GM12878 (cell line): ENCODE measurements around the gene TSTD2. TPM values are rescaled to one million over a fixed set of nuclear protein-coding genes. Genes with fewer than 3 reads are reported as not detected.

Experiments
- ATAC-seq: fragments of 200-7000 bp; cut with Tn5 transposase; 3 replicates; pipeline ENCODE4 v1.9.1; 2020; ENCODE audit warnings: mild to moderate bottlenecking, moderate library complexity
- BruUV-seq: library from RNA; stranded (reverse); fragments of 400-500 nt; replicated peaks from 2 replicates; lab custom pipeline; 2021; lab: Mats Ljungman, UMichigan
- CTCF ChIA-PET: fragments of 300-600 bp; sonication (Branson Sonifier 250); formaldehyde crosslinking; extraction: SDS; loops from one replicate; lab custom pipeline; 2021; ENCODE audit warnings: inconsistent platforms; lab: Yijun Ruan, JAX
- POLR2A ChIA-PET: fragments of 350-600 bp; formaldehyde crosslinking; extraction: SDS; loops from one replicate; lab custom pipeline; 2021; ENCODE audit warnings: inconsistent platforms; lab: Charles Lee
- RAD21 ChIA-PET: fragments of 300-600 bp; sonication (Branson Sonifier 250); formaldehyde crosslinking; loops from one replicate; lab custom pipeline; 2023; ENCODE audit warnings: antibody characterized with exemption; ENCODE audit not compliant: unreplicated experiment; lab: Charles Lee
- SMC1A ChIA-PET: fragments of 300-600 bp; sonication (Branson Sonifier 250); formaldehyde crosslinking; loops from one replicate; lab custom pipeline; 2023; ENCODE audit not compliant: unreplicated experiment, uncharacterized antibody; lab: Charles Lee
- DNase-seq: peaks from one replicate; pipeline ENCODE4 v3.0.0-alpha.2; 2011; ENCODE audit warnings: low read depth, low spot score
- FAIRE-seq: peaks from 3 replicates; lab custom pipeline; 2011; peaks lifted over from hg19 to GRCh38; lab: Jason Lieb, UNC
- H2AFZ ChIP-seq: 2 replicates; pipeline ENCODE4 v1.6.0; 2011; ENCODE audit warnings: low read depth, low read length, control low read depth; ENCODE audit not compliant: control insufficient read depth
- H3K27ac ChIP-seq: 2 replicates; pipeline ENCODE4 v1.5.1; 2011; ENCODE audit warnings: control low read depth; ENCODE audit not compliant: control insufficient read depth, insufficient read depth
- H3K27me3 ChIP-seq, 2 experiments: replicated peaks in 1 of 2; 2 replicates each; pipeline versions ENCODE4 v1.6.0 to v1.6.1; 2011; ENCODE audit warnings: low read length in 1 of 2; ENCODE audit not compliant: control insufficient read depth in 2 of 2, insufficient read depth in 2 of 2
- H3K36me3 ChIP-seq, 2 experiments: 2 replicates each; pipeline ENCODE4 v1.5.1; 2011; ENCODE audit warnings: low read length in 1 of 2; ENCODE audit not compliant: control insufficient read depth in 2 of 2, insufficient read depth in 2 of 2
- H3K4me1 ChIP-seq: 2 replicates; pipeline ENCODE4 v1.6.1; 2011; ENCODE audit warnings: mild to moderate bottlenecking, low read length, moderate library complexity, mixed read lengths; ENCODE audit not compliant: control insufficient read depth, insufficient read depth
- H3K4me2 ChIP-seq: 2 replicates; pipeline ENCODE4 v1.6.0; 2011; ENCODE audit warnings: control low read depth; ENCODE audit not compliant: control insufficient read depth, insufficient read depth
- H3K4me3 ChIP-seq: fragments of 200-600 bp; sonication (generic); 2 replicates; pipeline ENCODE4 v1.5.1; 2016
- H3K79me2 ChIP-seq: 2 replicates; pipeline ENCODE4 v1.6.0; 2011; ENCODE audit warnings: low read length; ENCODE audit not compliant: control insufficient read depth, insufficient read depth
- H3K9ac ChIP-seq: 2 replicates; pipeline ENCODE4 v1.8.0; 2011; ENCODE audit warnings: low read length, control low read depth, mixed read lengths; ENCODE audit not compliant: control insufficient read depth, insufficient read depth
- H3K9me3 ChIP-seq: replicated peaks from 3 replicates; pipeline ENCODE4 v1.5.1; 2011; ENCODE audit warnings: mild to moderate bottlenecking, low read length; ENCODE audit not compliant: control insufficient read depth, insufficient read depth
- H4K20me1 ChIP-seq: 2 replicates; pipeline ENCODE4 v1.6.0; 2011; ENCODE audit not compliant: control insufficient read depth, insufficient read depth
- BACH1 ChIP-seq: fragments of 450-650 bp; IDR thresholded peaks from 2 replicates; pipeline ENCODE4 v1.6.1; 2017; ENCODE audit warnings: mild to moderate bottlenecking, borderline replicate concordance
- BRCA1 ChIP-seq: IDR thresholded peaks from 2 replicates; pipeline ENCODE4 v1.6.1; 2011; ENCODE audit warnings: low read depth, low read length, improper control_type of control experiment
- CHD4 ChIP-seq: fragments of 200-600 bp; sonication (generic); IDR thresholded peaks from 2 replicates; pipeline ENCODE4 v1.6.1; 2016; ENCODE audit warnings: mild to moderate bottlenecking
- CTCF ChIP-seq, 3 experiments: IDR thresholded peaks in 2 of 3; conservative IDR thresholded peaks in 1 of 3; 2 replicates each; pipeline ENCODE4 v1.5.1; 2011; ENCODE audit warnings: low read depth in 3 of 3, low read length in 3 of 3, mild to moderate bottlenecking in 3 of 3, control low read depth in 2 of 3, moderate library complexity in 2 of 3, inconsistent platforms in 1 of 3, mixed read lengths in 1 of 3; ENCODE audit not compliant: control insufficient read depth in 2 of 3, insufficient read depth in 1 of 3; ENCODE audit errors: extremely low read depth in 1 of 3
- ETV6 ChIP-seq, 2 experiments: fragments of 450-650 bp in 1 of 2; IDR thresholded peaks in 1 of 2; conservative IDR thresholded peaks in 1 of 2; 2 replicates each; pipeline ENCODE4 v1.6.1; 2014; ENCODE audit warnings: antibody characterized with exemption in 1 of 2, borderline replicate concordance in 1 of 2, low read depth in 1 of 2, mild to moderate bottlenecking in 1 of 2, moderate library complexity in 1 of 2
- EZH2 ChIP-seq: IDR thresholded peaks from 2 replicates; pipeline ENCODE4 v1.6.1; 2012; ENCODE audit warnings: low read depth, mild to moderate bottlenecking, control low read depth, inconsistent platforms, low read length, borderline replicate concordance; ENCODE audit not compliant: control insufficient read depth
- FOS ChIP-seq: IDR thresholded peaks from 3 replicates; pipeline ENCODE4 v1.6.1; 2011; ENCODE audit warnings: borderline replicate concordance; ENCODE audit not compliant: insufficient read length; ENCODE audit errors: extremely low read depth
- FOXM1 ChIP-seq: IDR thresholded peaks from 2 replicates; pipeline ENCODE4 v1.6.1; 2012; ENCODE audit warnings: low read depth, mild to moderate bottlenecking, inconsistent platforms, low read length, moderate library complexity
- JUND ChIP-seq: IDR thresholded peaks from 2 replicates; pipeline ENCODE4 v1.6.1; 2012; ENCODE audit warnings: low read depth, mild to moderate bottlenecking, low read length, improper control_type of control experiment, moderate library complexity
- NR2C1 ChIP-seq: fragments of 450-650 bp; IDR thresholded peaks from 2 replicates; pipeline ENCODE4 v1.6.1; 2017; ENCODE audit warnings: antibody characterized with exemption, mild to moderate bottlenecking, moderate library complexity
- NRF1 ChIP-seq: conservative IDR thresholded peaks from 2 replicates; pipeline ENCODE4 v1.6.1; 2011; ENCODE audit warnings: mild to moderate bottlenecking, low read depth, low read length, improper control_type of control experiment
- POLR2AphosphoS5 ChIP-seq: IDR thresholded peaks from 2 replicates; pipeline ENCODE4 v1.6.1; 2011; ENCODE audit warnings: mild to moderate bottlenecking, low read length, inconsistent platforms
- POU2F2 ChIP-seq: IDR thresholded peaks from 3 replicates; pipeline ENCODE4 v1.6.1; 2011; ENCODE audit warnings: low read depth, mild to moderate bottlenecking, low read length, borderline replicate concordance
- RBBP5 ChIP-seq: fragments of 200-600 bp; sonication (generic); conservative IDR thresholded peaks from 2 replicates; pipeline ENCODE4 v1.6.1; 2016
- RUNX3 ChIP-seq: IDR thresholded peaks from 2 replicates; pipeline ENCODE4 v1.6.1; 2012; ENCODE audit warnings: low read length, inconsistent platforms
- SPI1 ChIP-seq: IDR thresholded peaks from 2 replicates; pipeline ENCODE4 v1.6.1; 2011; ENCODE audit warnings: low read depth, mild to moderate bottlenecking, low read length, moderate library complexity, borderline replicate concordance; ENCODE audit not compliant: insufficient read depth
- TBL1XR1 ChIP-seq: IDR thresholded peaks from 2 replicates; pipeline ENCODE4 v1.6.1; 2012; ENCODE audit warnings: low read depth, low read length, improper control_type of control experiment
- TCF7 ChIP-seq: IDR thresholded peaks from 2 replicates; pipeline ENCODE4 v1.6.1; 2014; ENCODE audit warnings: antibody characterized with exemption, borderline replicate concordance
- ZNF592 ChIP-seq: fragments of 450-650 bp; IDR thresholded peaks from 2 replicates; pipeline ENCODE4 v1.6.1; 2017; ENCODE audit warnings: mild to moderate bottlenecking, moderate library complexity
- WGBS: methylation state at CpG from one replicate; pipeline ENCODE4 v1.1.6; 2016; ENCODE audit warnings: low lambda C conversion rate; ENCODE audit not compliant: insufficient replicate concordance, insufficient coverage; ENCODE audit errors: missing lambda C conversion rate; 5-methylcytosine and 5-hydroxymethylcytosine counted together
- in situ Hi-C: fragments of 300-500 bp; cut with MboI; formaldehyde crosslinking; loops from 9 replicates; pipeline ENCODE4 v1.14.3; 2018; ENCODE audit warnings: mixed read lengths
- intact Hi-C: fragments of 100-400 bp; cut with micrococcal nuclease; formaldehyde crosslinking; loops from one replicate; pipeline ENCODE4 v1.14.2; 2022; ENCODE audit not compliant: unreplicated experiment
- polyA plus RNA-seq, 11 experiments: library from polyadenylated mRNA; depleted of rRNA in 4 of 11; unstranded in 6 of 11; stranded (reverse) in 5 of 11; fragments of >200 nt; fragmentation: Nextera tagmentation in 4 of 11; fragmentation: Illumina TruSeq in 1 of 11; extraction: Ambion mirVana in 4 of 11; extraction: Trizol in 1 of 11; gene quantifications; 1 replicate in 1 of 11; 2 replicates in 10 of 11; pipeline versions ENCODE4 v1.2.1 to v1.2.3, GENCODE V29; 2011 to 2016; ENCODE audit warnings: inconsistent platforms in 2 of 11, missing spikeins in 2 of 11, low read depth in 1 of 11
- total RNA-seq, 4 experiments: library from RNA; depleted of rRNA in 3 of 4; stranded (reverse); fragments of >200 nt in 3 of 4; fragmentation: Illumina TruSeq in 1 of 4; extraction: Trizol in 1 of 4; gene quantifications; 2 replicates each; pipeline versions ENCODE4 v1.2.1 to v1.2.3, GENCODE V29; 2013 to 2021

Gene TSTD2
- total and polyA plus RNA-seq, 10 of the 15 experiments (the other 5 are each of a cell fraction or from before 2014, with no cell fraction given) = 5.0 to 30.6 (median 14.1) TPM

- no peaks in the 10 kb centered on the region for H3K9me3 ChIP-seq
- ChIA-PET POLR2A (interaction anchor here (0.8 to 1.2 kb wide), 2 partner anchors 10 to 101 kb away, joined by 3 to 5 read pairs; no protein-coding TSS in a partner anchor), SMC1A (interaction anchor here (0.6 to 2.5 kb wide), 7 partner anchors 11 to 215 kb away, joined by 3 to 14 read pairs (median 6); no protein-coding TSS in a partner anchor), CTCF (interaction anchor here (0.8 to 5.5 kb wide), 7 partner anchors 11 to 772 kb away, joined by 3 to 35 read pairs (median 6); no protein-coding TSS in a partner anchor), RAD21 (interaction anchor here (1.5 to 2.1 kb wide), 3 partner anchors 10 to 13 kb away, joined by 4 to 11 read pairs (median 6); no protein-coding TSS in a partner anchor)
- H3K4me1 ChIP-seq = peaks cover 5% of the 10 kb centered on the region
- no peak for DNase-seq
- H3K4me3 ChIP-seq = no peak overlapping the region
- WGBS = 95% methylated on average over 3 of the region's 3 CpGs
- peaks cover 0 to 2% of the 10 kb centered on the region in 2 experiments; a peak in 1 of 4 replicates for H3K36me3 ChIP-seq
- no peak overlapping the region for H2AFZ ChIP-seq
- no peak for ATAC-seq
- in situ Hi-C loops (loop anchor here (25.0 kb wide), 1 partner anchor 1216 kb away; the partner anchor contains the start of gene ZNF367), intact Hi-C loops (no loop called here)
- no peak for FAIRE-seq
- H4K20me1 ChIP-seq = no peaks in the 10 kb centered on the region
- H3K9ac ChIP-seq = no peak overlapping the region
- no peaks in the 10 kb centered on the region for H3K27me3 ChIP-seq
- H3K27ac ChIP-seq = no peak overlapping the region
- H3K4me2 ChIP-seq = no peak overlapping the region
- peaks cover 33% of the 10 kb centered on the region for H3K79me2 ChIP-seq
- no TSS peak for BruUV-seq
- TF ChIP-seq RBBP5 (no peak), JUND (no peak), FOS (no peak), TCF7 (no peak), SPI1 (no peak), BACH1 (no peak), CHD4 (no peak), FOXM1 (no peak), ZNF592 (no peak), NR2C1 (no peak), POLR2AphosphoS5 (no peak), BRCA1 (no peak), ETV6 (conservative IDR thresholded peaks at IDR 0.05 in 1 of 2, IDR thresholded peaks at IDR 0.05 in 1 of 2; ENCODE audit: borderline replicate concordance in 1 of 2, low read depth in 1 of 2) (no peak), POU2F2 (no peak), NRF1 (no peak), EZH2 (no peak), TBL1XR1 (no peak), RUNX3 (no peak), CTCF (IDR thresholded peaks at IDR 0.05 in 2 of 3, conservative IDR thresholded peaks at IDR 0.05 in 1 of 3; ENCODE audit: control insufficient read depth in 2 of 3, extremely low read depth in 1 of 3, insufficient read depth in 1 of 3, low read depth in 3 of 3, low read length in 3 of 3) (no peak)
- TF ChIP-seq, all 136 proteins: peak for 0
Measured at GRCh38 chr9:97628668-97629067, 4.5 kb downstream of the TSTD2 start.
